Prostate gland (tissue), 2 donors: Measurements from ENCODE around the gene SULT1A1.

ENCODE experiments used
- POLR2A ChIP-seq: fragments of 450-650 bp; IDR thresholded peaks from one replicate; pipeline ENCODE4 v1.6.1; 2016; ENCODE audit warnings: antibody characterized with exemption, mild to moderate bottlenecking
- TF ChIP-seq, protein P1 (sequence below), 4 experiments: fragments of 200-600 bp in 2 of 4; fragments of 450-650 bp in 2 of 4; sonication (generic) in 2 of 4; IDR thresholded peaks; 1 replicate in 3 of 4; 2 replicates in 1 of 4; pipeline ENCODE4 v1.5.1; 2016 to 2019; ENCODE audit warnings: antibody characterized with exemption in 4 of 4, mild to moderate bottlenecking in 2 of 4, moderate library complexity in 2 of 4

DNA sequence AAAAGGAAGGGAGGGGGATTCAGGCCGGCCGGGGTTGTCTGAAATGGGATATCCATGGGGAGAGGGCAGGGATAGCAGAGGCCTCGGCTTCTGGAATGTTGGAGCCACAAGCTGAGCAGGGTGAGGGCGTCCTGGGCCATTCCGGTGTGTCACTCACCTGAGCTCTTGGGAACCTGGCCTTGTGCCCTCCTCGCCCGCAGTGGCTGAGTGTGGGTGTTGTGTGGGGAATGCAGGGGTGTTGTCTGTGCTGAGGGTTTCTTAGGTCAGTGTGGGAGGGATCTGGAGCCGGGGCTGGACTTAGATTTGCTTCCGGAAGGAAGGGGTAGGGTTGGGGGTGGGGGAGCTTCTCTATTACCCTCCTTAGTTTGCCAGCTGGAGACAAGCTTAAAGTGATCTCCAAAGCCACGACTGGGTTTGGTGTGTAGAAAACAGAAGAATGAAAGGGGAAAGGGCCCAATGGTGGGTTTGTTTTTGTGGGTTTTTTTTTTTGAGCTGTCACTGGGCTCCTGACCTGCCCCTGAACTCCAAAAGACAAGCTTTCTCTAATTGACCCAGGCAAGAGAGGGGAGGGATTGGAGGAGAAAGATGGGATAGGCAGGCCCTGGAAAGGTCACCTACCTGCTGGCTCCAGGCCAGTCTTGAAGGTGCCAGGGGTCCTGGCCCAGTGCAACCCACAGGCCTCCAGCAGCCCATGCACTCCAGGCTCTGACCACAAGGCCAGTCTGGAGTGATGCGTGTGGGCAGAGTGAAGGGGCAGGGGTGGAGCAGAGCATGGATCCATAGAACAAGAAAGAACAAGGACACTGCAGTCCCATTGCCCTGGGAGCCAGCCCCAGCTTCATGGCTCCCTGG, 12.8 kb downstream of the SULT1A1 start, which contains the start of gene SULT1A2:
- no peak for TF ChIP-seq POLR2A
- TF ChIP-seq, protein P1, sequence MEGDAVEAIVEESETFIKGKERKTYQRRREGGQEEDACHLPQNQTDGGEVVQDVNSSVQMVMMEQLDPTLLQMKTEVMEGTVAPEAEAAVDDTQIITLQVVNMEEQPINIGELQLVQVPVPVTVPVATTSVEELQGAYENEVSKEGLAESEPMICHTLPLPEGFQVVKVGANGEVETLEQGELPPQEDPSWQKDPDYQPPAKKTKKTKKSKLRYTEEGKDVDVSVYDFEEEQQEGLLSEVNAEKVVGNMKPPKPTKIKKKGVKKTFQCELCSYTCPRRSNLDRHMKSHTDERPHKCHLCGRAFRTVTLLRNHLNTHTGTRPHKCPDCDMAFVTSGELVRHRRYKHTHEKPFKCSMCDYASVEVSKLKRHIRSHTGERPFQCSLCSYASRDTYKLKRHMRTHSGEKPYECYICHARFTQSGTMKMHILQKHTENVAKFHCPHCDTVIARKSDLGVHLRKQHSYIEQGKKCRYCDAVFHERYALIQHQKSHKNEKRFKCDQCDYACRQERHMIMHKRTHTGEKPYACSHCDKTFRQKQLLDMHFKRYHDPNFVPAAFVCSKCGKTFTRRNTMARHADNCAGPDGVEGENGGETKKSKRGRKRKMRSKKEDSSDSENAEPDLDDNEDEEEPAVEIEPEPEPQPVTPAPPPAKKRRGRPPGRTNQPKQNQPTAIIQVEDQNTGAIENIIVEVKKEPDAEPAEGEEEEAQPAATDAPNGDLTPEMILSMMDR (IDR thresholded peaks at IDR 0.05): no peak
